ENCODE results near the gene PCDHA2.
"Not testable (repeated sequence)": the region's sequence is repeated elsewhere in the genome, so short reads cannot be mapped to it uniquely, and the experiment has no call there.

The PCDHA2 gene

GRCh38 chr5:140821375-140822280 is 27.0 kb downstream of the PCDHA2 start, which contains the start of gene PCDHA5:
PCDHA5 (plus strand) TSS chr5:140821613.
- no peak for ATAC-seq

GRCh38 chr5:140822281-140822629 is 27.6 kb downstream of the PCDHA2 start:
- no peak for ATAC-seq

GRCh38 chr5:140822969-140823368 is 28.3 kb downstream of the PCDHA2 start:
- ATAC-seq: not testable (repeated sequence)

GRCh38 chr5:140823475-140823874 is 28.8 kb downstream of the PCDHA2 start:
- ATAC-seq: no peak

GRCh38 chr5:140827704-140828361 is 33.2 kb downstream of the PCDHA2 start, which contains the start of gene PCDHA6:
PCDHA6 (plus strand) TSS chr5:140827960; CDS start chr5:140828092, 132 bp downstream.
- ATAC-seq: no peak

- ATAC-seq: no peak
Observed at GRCh38 chr5:140828362-140828737, 33.7 kb downstream of the PCDHA2 start.

GRCh38 chr5:140829511-140830501 is 35.2 kb downstream of the PCDHA2 start:
- ATAC-seq: not testable (repeated sequence)

GRCh38 chr5:140833993-140834392 is 39.3 kb downstream of the PCDHA2 start, which contains the start of gene PCDHA7:
PCDHA7 (plus strand) TSS chr5:140834269; CDS start chr5:140834384, 115 bp downstream.
- no peak for ATAC-seq

GRCh38 chr5:140834439-140835008 is 39.9 kb downstream of the PCDHA2 start:
- not testable (repeated sequence) for ATAC-seq

GRCh38 chr5:140835622-140836510 is 41.2 kb downstream of the PCDHA2 start:
- no peak for ATAC-seq

- ATAC-seq: no peak
Observed at GRCh38 chr5:140840978-140841962, 46.6 kb downstream of the PCDHA2 start, which contains the start of gene PCDHA8. PCDHA8 (plus strand) TSS chr5:140841187; CDS start chr5:140841322, 135 bp downstream.

- no peak for ATAC-seq
Observed at GRCh38 chr5:140842798-140843733, 48.4 kb downstream of the PCDHA2 start.

All from activated CD4-positive, CD25-positive, alpha-beta regulatory T cell treated with anti-CD3 and anti-CD28 coated beads, Interleukin-2, amount 50 U/mL, for 24 hours (primary cell).